ACHN (cell line): ENCODE measurements around the gene BASP1.
A peak's percentile ranks its signal among the peaks of the same experiment; 100 is the strongest.

ENCODE experiments used
- DNase-seq: peaks from one replicate; pipeline ENCODE4 v3.0.0-alpha.2; 2015
- in situ Hi-C: cut with HindIII; loops from 2 replicates; pipeline ENCODE4 v1.10.0; 2017; ENCODE audit warnings: low sequenced_read_pairs, low pct_ligation_motif_present, low pct_unique_long_range_greater_than_20kb

Gene BASP1

GRCh38 chr5:17218353-17219005, 1.0 kb downstream of the BASP1 start:
- in situ Hi-C loops, result no loop called here
- peak; percentile 43 for DNase-seq

GRCh38 chr5:17219006-17219422, 1.6 kb downstream of the BASP1 start:
- DNase-seq, result peak; percentile 32
- in situ Hi-C loops, result no loop called here

DNA sequence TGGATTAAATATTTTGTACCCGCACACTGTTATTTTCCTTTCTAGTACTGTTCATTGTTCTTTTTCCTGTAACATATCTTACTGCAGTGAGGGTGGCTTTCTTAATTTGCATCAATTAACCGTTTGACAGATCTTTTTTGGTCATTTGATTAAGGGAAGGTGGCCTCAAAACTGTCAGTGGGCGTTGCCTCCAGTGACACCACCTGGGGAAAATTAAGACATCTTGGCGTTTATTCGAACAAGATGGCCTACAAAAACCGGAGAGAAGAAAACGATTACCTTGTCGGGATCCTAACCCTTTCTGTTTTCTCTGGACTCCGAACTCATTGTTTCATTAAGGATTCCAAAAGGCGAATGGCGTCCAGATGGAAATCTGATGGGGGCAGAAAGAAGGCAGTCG, 2.0 kb downstream of the BASP1 start:
- in situ Hi-C loops, result no loop called here
- DNase-seq, result no peak

DNA sequence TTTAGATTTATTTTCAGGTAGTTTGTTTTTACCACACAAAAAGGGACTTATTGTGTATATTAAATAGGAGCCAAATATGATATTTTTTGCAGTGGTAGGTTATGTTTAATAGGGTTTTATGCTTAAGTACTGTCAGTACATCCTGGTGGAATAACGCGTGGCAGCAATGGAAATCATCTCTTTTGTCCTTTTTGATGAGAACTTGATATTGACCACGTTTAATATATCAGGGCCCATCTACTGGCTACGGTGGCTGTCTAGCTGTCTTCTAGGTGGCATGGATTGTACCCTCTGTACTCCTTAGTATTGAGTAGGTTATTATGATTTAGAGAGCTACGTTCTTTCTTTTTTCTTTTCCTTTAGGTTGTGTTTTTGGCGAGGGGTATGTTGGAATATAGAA, 2.6 kb downstream of the BASP1 start:
- no peak for DNase-seq
- in situ Hi-C loops, result no loop called here

- no peak for DNase-seq
- in situ Hi-C loops, result no loop called here
Observed at GRCh38 chr5:17220469-17220868, 3.0 kb downstream of the BASP1 start.

DNA sequence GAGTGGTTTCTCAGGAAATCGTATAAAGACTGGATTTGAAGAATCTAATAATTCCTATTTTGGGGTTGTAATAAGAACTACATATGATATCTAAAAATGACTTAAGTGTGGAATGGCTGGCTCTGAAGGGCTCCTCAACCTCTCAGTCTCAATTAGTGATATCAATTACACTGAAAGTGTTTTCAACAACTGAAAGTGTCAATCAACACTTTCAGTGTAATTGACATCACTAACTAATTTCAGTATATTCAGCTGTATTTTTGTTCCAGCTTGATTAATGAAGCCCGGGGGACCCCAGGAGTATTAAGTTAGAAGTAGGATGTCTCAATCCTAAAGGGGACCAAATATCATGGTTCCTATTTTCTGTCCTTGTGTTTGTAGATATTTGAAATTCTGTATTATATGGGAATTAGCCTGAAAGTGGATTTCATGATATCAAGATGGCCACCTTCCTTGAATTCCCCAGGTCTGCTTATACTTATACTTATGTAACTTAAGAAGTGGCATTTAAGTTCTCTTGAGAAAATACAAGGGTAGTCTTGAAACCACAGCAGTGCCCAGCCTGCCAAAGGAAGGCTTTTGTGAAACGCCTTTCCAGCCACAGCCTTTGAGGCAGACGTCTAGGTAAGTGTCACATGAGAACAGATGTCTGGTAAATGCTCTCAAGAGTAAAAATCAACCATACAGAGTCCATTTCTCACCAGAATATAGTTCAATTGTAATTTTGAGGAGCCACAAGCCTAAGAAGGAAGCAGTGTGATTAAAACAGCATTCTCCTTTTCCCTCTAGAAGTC, 4.6 kb downstream of the BASP1 start:
- no peak for DNase-seq
- in situ Hi-C loops, result no loop called here

GRCh38 chr5:17222664-17223063, 5.2 kb downstream of the BASP1 start:
- in situ Hi-C loops, result no loop called here

GRCh38 chr5:17223367-17224185, 6.1 kb downstream of the BASP1 start:
- in situ Hi-C loops, result no loop called here
- no peak for DNase-seq

More at GRCh38 chr5:17222664-17223063, 5.2 kb downstream of the BASP1 start:
- DNase-seq, result no peak

- DNase-seq, result no peak
- in situ Hi-C loops, result no loop called here
Observed at GRCh38 chr5:17224858-17225511, 7.6 kb downstream of the BASP1 start.

DNA sequence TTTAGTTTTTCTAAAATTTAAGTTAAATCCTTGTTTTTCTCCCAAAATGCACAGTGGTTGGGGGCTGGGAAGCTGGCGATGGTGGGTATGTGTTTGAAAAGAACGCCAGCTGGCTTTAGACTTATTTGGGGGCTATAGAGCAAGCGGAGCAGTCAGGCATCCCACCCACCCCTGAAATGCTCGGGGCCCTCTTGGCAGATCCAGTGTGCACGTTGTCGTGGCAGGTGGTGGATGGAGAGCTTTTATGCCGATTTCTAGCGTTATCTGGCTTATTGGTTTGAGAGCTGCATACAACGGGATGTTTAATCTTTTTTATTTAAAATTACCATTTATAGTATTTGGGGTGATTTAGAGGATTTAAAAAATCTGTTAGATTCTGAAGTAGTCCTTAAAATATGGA, 8.1 kb downstream of the BASP1 start:
- in situ Hi-C loops, result no loop called here
- no peak for DNase-seq

DNA sequence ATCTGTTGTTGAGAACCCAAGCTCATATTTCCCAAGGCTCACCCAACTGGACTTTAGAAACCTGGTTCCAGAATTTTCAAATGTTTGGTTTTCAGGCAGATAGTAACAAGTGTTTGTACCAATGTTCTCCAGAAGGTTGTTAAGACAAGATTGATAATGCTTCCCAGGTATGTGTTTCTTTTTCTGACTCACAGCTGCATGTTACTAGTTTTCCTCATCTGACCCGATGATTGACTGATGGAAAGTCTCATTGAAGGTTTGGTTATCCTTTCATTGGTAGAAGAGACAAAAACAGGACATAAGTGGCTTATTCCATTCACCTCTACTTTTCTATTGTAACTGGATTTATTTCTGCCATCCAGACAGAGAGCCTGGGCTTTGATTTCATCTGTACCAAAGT, 10.4 kb downstream of the BASP1 start:
- in situ Hi-C loops, result no loop called here
- no peak for DNase-seq

- DNase-seq, result no peak
- in situ Hi-C loops, result no loop called here
Observed at GRCh38 chr5:17228821-17229291, 11.4 kb downstream of the BASP1 start.

DNA sequence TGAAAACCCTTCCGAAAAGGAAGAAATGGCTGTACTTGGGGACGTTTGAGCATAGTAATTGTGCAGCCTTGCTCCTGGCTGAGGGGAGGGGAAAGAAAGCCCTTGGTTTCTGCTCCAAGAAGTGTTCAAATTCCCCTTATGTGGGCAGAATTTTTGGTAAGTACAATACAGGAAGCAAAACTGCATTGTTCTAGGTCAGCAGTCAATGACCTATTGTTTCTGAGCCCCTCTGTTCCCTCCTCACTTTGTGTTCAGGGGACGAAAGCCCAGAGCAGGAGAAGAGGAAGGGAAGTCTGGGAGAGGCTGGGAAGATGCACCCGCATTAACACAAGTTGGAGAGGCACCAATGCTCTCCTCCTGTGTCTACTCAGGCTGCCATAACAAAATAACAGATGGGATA, 11.9 kb downstream of the BASP1 start:
- no peak for DNase-seq
- in situ Hi-C loops, result no loop called here

DNA sequence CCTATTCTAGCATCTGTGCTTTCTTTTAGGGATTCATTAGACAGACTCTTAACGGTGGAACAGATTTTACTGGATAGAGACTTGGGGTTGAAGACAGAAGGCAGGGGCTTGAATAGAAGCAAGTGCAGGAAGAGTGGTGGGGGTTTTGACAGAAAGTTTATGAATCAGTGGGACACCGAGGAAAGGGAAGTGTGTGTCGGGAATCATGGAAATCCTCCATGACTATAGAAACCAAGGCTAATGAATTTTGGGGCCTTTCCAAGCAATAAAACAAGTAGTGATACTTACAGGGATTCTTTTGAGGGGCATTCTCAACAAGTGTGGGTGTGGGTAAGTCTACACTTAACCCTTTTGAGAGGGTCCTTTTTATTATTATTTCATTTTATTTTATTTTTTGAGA, 12.8 kb downstream of the BASP1 start:
- DNase-seq, result no peak

GRCh38 chr5:17230808-17231525, 13.5 kb downstream of the BASP1 start:
- in situ Hi-C loops, result no loop called here

More for the DNA sequence above, 12.8 kb downstream of the BASP1 start:
- in situ Hi-C loops, result no loop called here

DNA sequence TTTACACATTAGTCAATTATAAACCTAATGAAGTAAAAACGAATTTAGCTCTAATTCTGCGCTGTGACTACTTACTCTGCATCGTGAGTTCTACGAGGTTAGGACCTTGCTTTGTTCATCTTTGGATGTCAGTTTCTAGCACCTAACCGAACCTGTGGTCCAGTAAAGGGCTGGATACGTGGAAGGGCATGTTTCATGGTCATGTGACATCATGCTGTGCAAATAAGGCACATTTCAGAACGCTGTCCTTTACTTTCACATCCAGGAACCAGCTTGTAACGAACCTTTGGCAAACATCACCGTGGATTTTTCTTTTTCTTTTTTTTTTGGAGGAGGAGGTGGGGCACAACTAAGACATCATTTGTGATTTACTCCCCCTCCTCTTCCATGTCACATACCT, 15.0 kb downstream of the BASP1 start:
- DNase-seq, result no peak
- in situ Hi-C loops, result no loop called here

More at GRCh38 chr5:17230808-17231525, 13.5 kb downstream of the BASP1 start:
- no peak for DNase-seq

- in situ Hi-C loops, result no loop called here
- DNase-seq, result no peak
Observed at GRCh38 chr5:17233488-17233887, 16.1 kb downstream of the BASP1 start.

DNA sequence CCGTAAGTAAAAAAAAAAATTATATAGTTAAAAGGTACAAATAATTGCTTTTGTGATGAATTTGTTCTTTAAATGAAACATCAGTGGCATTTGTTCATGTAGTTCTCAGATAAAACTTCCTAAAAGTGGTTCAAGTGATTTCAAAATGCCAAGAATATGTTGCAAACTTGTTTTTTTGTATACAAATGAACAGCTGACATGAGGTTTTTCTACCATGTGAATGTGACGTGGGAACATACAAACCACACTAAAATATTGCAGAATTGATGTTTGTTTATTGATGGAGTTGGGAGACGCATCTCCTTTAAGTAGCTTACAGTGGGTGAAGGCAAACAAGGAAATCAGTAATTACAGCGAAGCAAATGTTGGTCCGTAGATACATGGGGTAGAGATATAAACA, 16.9 kb downstream of the BASP1 start:
- no peak for DNase-seq
- in situ Hi-C loops, result no loop called here
